Kidney (tissue), 14 donors: ENCODE results near the gene OTOG. TPM values are rescaled to one million over a fixed set of nuclear protein-coding genes. Genes with fewer than 3 reads are reported as not detected.

Source experiments
- DNase-seq, 5 donors: peaks; one replicate each; pipeline ENCODE4 v3.0.0-alpha.2; 2013 to 2020
- FAIRE-seq: peaks from 2 replicates; lab custom pipeline; 2012; peaks lifted over from hg19 to GRCh38; lab: Jason Lieb, UNC
- H3K27ac ChIP-seq, 2 donors: one replicate each; pipeline ENCODE4 v1.7.0; 2013; ENCODE audit warnings: low read depth in 2 of 2, low read length in 2 of 2, inconsistent platforms in 1 of 2
- H3K27me3 ChIP-seq: one replicate; pipeline ENCODE4 v1.7.1; 2013; ENCODE audit warnings: low read length, inconsistent platforms; ENCODE audit not compliant: control insufficient read depth, insufficient read depth
- H3K36me3 ChIP-seq, 3 donors: one replicate each; pipeline versions ENCODE4 v1.7.0 to v1.7.1; 2013; ENCODE audit warnings: low read length in 3 of 3, control low read depth in 1 of 3, inconsistent platforms in 1 of 3; ENCODE audit not compliant: insufficient read depth in 3 of 3, control insufficient read depth in 2 of 3
- H3K4me1 ChIP-seq, 3 donors: one replicate each; pipeline versions ENCODE4 v1.7.0 to v1.7.1; 2013; ENCODE audit warnings: low read length in 3 of 3, inconsistent platforms in 1 of 3, low read depth in 1 of 3; ENCODE audit not compliant: control insufficient read depth in 2 of 3, insufficient read depth in 2 of 3
- H3K4me3 ChIP-seq, 3 donors: one replicate each; pipeline versions ENCODE4 v1.7.0 to v1.8.1; 2013; ENCODE audit warnings: low read length in 3 of 3, control low read depth in 1 of 3, inconsistent platforms in 1 of 3
- H3K9ac ChIP-seq, 3 donors: one replicate each; pipeline versions ENCODE4 v1.7.0 to v1.7.1; 2013; ENCODE audit warnings: low read length in 3 of 3, control low read depth in 1 of 3, inconsistent platforms in 1 of 3
- H3K9me3 ChIP-seq, 3 donors: one replicate each; pipeline versions ENCODE4 v1.7.0 to v1.7.1; 2013; ENCODE audit warnings: low read length in 3 of 3, control low read depth in 1 of 3, inconsistent platforms in 1 of 3; ENCODE audit not compliant: control insufficient read depth in 2 of 3, insufficient read depth in 1 of 3
- intact Hi-C: fragments of 100-400 bp; cut with DNase I; formaldehyde crosslinking; loops from one replicate; pipeline ENCODE4 v1.11.1; 2022
- polyA plus RNA-seq: library from polyadenylated mRNA; stranded (reverse); fragments of 350-450 nt; fragmentation: Illumina TruSeq; extraction: RNeasy Lipid Tissue Mini Kit (QIAGEN cat#74804); gene quantifications from one replicate; pipeline ENCODE4 v1.2.3, GENCODE V29; 2014; ENCODE audit warnings: low read depth, low replicate concordance; ENCODE audit not compliant: insufficient read depth
- total RNA-seq: library from RNA; stranded (reverse); fragmentation: NEBNext Ultra II Directional; extraction: Animal tissue kit (Norgen Biotek cat#: 25700); gene quantifications from one replicate; pipeline ENCODE4 v1.2.1, GENCODE V29; 2021
- TF ChIP-seq, protein P1 (sequence below): IDR thresholded peaks from 3 replicates; pipeline ENCODE4 v1.5.1; 2012; ENCODE audit warnings: mild to moderate bottlenecking, moderate library complexity, borderline replicate concordance; ENCODE audit not compliant: insufficient read depth; ENCODE audit errors: extremely low read depth
- donor health status: control.
- donor health status: control.
- donor health status: control.
- donor health status: control.
- donor health status: control.
- donor health status: DM: yes; HTN: yes; CAD: no.
- donor health status: Normal renal cell carcinoma (clear cell type).

Gene OTOG
- total and polyA plus RNA-seq, 2 donors from 2014 or later = 0.06 TPM; not detected in 1

GRCh38 chr11:17596310-17596669 is 49.2 kb downstream of the OTOG start:
- FAIRE-seq = no peak
- DNase-seq = peak in 2 of 5 donors; percentile 9 to 16
- intact Hi-C loops = loop anchor here (10.0 kb wide), 1 partner anchor 129 kb away; no protein-coding TSS in a partner anchor
- Histone ChIP-seq H3K4me1 (no peaks in the 10 kb centered on the region), H3K9ac (no peak overlapping the region), H3K27me3 (no peaks in the 10 kb centered on the region), H3K36me3 (no peaks in the 10 kb centered on the region), H3K4me3 (no peak overlapping the region), H3K9me3 (no peaks in the 10 kb centered on the region), H3K27ac (no peak overlapping the region)
- TF ChIP-seq, protein P1, sequence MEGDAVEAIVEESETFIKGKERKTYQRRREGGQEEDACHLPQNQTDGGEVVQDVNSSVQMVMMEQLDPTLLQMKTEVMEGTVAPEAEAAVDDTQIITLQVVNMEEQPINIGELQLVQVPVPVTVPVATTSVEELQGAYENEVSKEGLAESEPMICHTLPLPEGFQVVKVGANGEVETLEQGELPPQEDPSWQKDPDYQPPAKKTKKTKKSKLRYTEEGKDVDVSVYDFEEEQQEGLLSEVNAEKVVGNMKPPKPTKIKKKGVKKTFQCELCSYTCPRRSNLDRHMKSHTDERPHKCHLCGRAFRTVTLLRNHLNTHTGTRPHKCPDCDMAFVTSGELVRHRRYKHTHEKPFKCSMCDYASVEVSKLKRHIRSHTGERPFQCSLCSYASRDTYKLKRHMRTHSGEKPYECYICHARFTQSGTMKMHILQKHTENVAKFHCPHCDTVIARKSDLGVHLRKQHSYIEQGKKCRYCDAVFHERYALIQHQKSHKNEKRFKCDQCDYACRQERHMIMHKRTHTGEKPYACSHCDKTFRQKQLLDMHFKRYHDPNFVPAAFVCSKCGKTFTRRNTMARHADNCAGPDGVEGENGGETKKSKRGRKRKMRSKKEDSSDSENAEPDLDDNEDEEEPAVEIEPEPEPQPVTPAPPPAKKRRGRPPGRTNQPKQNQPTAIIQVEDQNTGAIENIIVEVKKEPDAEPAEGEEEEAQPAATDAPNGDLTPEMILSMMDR = no peak

DNA sequence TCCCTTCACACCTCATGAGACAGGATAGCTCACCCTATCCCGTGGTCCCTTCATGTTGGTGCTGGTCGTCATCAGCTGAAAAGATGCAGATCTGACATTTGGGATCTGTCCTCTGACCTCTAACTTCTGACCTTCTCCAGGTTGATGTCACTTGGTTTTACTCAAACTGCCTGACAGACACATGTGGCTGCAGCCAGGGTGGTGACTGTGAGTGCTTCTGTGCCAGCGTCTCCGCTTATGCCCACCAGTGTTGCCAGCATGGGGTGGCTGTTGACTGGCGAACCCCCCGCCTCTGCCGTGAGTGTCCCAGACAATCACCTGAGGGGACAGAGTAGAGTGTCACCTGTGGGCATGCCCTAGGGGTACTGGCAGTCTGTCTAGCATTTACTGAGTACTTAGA is 49.7 kb downstream of the OTOG start:
- peak in 2 of 5 donors; percentile 8 to 19 for DNase-seq
- TF ChIP-seq, protein P1 = no peak
- Histone ChIP-seq H3K27ac (no peak overlapping the region), H3K9ac (no peak overlapping the region), H3K27me3 (no peaks in the 10 kb centered on the region), H3K4me3 (no peak overlapping the region), H3K9me3 (no peaks in the 10 kb centered on the region), H3K4me1 (no peaks in the 10 kb centered on the region), H3K36me3 (no peaks in the 10 kb centered on the region)
- intact Hi-C loops = loop anchor here (10.0 kb wide), 1 partner anchor 128 kb away; no protein-coding TSS in a partner anchor
- FAIRE-seq = no peak

GRCh38 chr11:17597770-17598169 is 50.7 kb downstream of the OTOG start:
- intact Hi-C loops = loop anchor here (10.0 kb wide), 1 partner anchor 127 kb away; no protein-coding TSS in a partner anchor
- Histone ChIP-seq H3K27ac (no peak overlapping the region), H3K27me3 (no peaks in the 10 kb centered on the region), H3K4me3 (no peak overlapping the region), H3K9ac (no peak overlapping the region), H3K4me1 (no peaks in the 10 kb centered on the region), H3K9me3 (no peaks in the 10 kb centered on the region), H3K36me3 (no peaks in the 10 kb centered on the region)
- DNase-seq (peak in 1 of 5 donors; percentile 18), FAIRE-seq (no peak)
- TF ChIP-seq, protein P1 = no peak
